Measurements from ENCODE around the gene LCMT1. TPM values are rescaled to one million over a fixed set of nuclear protein-coding genes. Genes with fewer than 3 reads are reported as not detected.

The LCMT1 gene
- total RNA-seq, 1 experiment from 2014 or later: 86.3 TPM

DNA sequence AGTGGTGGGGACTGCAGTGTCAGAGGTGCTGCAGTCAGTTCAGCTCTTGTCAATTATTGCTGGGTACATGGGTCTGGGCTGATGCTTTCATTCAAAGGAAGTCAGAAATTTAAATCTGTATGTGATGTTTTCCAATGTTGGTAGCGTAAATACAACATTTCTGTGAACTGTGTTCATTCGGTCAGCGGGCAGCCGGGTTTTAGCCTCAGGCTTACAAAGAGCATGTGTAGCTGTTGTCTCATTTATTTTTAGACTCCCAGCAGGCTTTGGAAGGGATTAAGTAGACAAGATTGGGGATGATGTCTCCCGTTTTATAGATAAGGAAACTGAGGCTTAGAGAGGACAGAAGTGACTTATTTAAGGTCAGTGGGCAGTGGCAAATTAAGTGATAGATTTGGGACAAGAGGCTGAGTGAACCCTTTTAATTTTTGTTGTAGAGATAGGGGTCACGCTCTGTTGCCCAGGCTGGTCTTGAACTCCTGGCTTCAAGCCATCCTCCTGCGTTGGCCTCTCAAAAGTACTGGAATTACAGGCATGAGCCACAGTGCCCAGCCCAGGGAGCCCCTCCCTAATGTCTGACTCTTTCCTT lies 113.3 kb downstream of the LCMT1 start:
- CTCF ChIA-PET: interaction anchor here (0.6 to 2.5 kb wide), 48 partner anchors 9 to 1957 kb away, joined by 3 to 31 read pairs (median 4); partner anchors contain the start of genes AQP8, ARHGAP17 and LCMT1

More for the DNA sequence above, 113.3 kb downstream of the LCMT1 start:
- POLR2A ChIA-PET: no interaction called here
- no peaks in the 10 kb centered on the region for H3K9me3 Mint-ChIP-seq
- H3K27me3 Mint-ChIP-seq (ENCODE audit: low read depth): no peaks in the 10 kb centered on the region
- no peaks in the 10 kb centered on the region for H3K36me3 Mint-ChIP-seq
- no peak for TF ChIP-seq NR2C2 (CRISPR knock-in tag; IDR thresholded peaks at IDR 0.05)
- TF ChIP-seq, protein P1, sequence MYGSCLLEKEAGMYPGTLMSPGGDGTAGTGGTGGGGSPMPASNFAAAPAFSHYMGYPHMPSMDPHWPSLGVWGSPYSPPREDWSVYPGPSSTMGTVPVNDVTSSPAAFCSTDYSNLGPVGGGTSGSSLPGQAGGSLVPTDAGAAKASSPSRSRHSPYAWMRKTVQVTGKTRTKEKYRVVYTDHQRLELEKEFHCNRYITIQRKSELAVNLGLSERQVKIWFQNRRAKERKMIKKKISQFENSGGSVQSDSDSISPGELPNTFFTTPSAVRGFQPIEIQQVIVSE (CRISPR knock-in tag; IDR thresholded peaks at IDR 0.05; ENCODE audit: borderline replicate concordance): no peak
- TF ChIP-seq, protein P2, sequence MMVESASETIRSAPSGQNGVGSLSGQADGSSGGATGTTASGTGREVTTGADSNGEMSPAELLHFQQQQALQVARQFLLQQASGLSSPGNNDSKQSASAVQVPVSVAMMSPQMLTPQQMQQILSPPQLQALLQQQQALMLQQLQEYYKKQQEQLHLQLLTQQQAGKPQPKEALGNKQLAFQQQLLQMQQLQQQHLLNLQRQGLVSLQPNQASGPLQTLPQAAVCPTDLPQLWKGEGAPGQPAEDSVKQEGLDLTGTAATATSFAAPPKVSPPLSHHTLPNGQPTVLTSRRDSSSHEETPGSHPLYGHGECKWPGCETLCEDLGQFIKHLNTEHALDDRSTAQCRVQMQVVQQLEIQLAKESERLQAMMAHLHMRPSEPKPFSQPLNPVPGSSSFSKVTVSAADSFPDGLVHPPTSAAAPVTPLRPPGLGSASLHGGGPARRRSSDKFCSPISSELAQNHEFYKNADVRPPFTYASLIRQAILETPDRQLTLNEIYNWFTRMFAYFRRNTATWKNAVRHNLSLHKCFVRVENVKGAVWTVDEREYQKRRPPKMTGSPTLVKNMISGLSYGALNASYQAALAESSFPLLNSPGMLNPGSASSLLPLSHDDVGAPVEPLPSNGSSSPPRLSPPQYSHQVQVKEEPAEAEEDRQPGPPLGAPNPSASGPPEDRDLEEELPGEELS (CRISPR knock-in tag; IDR thresholded peaks at IDR 0.05): no peak
- TF ChIP-seq, protein P3, sequence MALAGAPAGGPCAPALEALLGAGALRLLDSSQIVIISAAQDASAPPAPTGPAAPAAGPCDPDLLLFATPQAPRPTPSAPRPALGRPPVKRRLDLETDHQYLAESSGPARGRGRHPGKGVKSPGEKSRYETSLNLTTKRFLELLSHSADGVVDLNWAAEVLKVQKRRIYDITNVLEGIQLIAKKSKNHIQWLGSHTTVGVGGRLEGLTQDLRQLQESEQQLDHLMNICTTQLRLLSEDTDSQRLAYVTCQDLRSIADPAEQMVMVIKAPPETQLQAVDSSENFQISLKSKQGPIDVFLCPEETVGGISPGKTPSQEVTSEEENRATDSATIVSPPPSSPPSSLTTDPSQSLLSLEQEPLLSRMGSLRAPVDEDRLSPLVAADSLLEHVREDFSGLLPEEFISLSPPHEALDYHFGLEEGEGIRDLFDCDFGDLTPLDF (CRISPR knock-in tag; IDR thresholded peaks at IDR 0.05): no peak
- TF ChIP-seq, protein P4, sequence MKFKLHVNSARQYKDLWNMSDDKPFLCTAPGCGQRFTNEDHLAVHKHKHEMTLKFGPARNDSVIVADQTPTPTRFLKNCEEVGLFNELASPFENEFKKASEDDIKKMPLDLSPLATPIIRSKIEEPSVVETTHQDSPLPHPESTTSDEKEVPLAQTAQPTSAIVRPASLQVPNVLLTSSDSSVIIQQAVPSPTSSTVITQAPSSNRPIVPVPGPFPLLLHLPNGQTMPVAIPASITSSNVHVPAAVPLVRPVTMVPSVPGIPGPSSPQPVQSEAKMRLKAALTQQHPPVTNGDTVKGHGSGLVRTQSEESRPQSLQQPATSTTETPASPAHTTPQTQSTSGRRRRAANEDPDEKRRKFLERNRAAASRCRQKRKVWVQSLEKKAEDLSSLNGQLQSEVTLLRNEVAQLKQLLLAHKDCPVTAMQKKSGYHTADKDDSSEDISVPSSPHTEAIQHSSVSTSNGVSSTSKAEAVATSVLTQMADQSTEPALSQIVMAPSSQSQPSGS (CRISPR knock-in tag; IDR thresholded peaks at IDR 0.05; ENCODE audit: borderline replicate concordance, low read depth): no peak
- no peak for TF ChIP-seq HMGXB4 (CRISPR knock-in tag; IDR thresholded peaks at IDR 0.05)
- TF ChIP-seq, protein P5, sequence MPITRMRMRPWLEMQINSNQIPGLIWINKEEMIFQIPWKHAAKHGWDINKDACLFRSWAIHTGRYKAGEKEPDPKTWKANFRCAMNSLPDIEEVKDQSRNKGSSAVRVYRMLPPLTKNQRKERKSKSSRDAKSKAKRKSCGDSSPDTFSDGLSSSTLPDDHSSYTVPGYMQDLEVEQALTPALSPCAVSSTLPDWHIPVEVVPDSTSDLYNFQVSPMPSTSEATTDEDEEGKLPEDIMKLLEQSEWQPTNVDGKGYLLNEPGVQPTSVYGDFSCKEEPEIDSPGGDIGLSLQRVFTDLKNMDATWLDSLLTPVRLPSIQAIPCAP (CRISPR knock-in tag; IDR thresholded peaks at IDR 0.05): no peak
- TF ChIP-seq, protein P6, sequence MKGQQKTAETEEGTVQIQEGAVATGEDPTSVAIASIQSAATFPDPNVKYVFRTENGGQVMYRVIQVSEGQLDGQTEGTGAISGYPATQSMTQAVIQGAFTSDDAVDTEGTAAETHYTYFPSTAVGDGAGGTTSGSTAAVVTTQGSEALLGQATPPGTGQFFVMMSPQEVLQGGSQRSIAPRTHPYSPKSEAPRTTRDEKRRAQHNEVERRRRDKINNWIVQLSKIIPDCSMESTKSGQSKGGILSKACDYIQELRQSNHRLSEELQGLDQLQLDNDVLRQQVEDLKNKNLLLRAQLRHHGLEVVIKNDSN (CRISPR knock-in tag; IDR thresholded peaks at IDR 0.05): no peak
- no peak for TF ChIP-seq CBFB (CRISPR knock-in tag; IDR thresholded peaks at IDR 0.05; ENCODE audit: low read depth)
- TF ChIP-seq, protein P7, sequence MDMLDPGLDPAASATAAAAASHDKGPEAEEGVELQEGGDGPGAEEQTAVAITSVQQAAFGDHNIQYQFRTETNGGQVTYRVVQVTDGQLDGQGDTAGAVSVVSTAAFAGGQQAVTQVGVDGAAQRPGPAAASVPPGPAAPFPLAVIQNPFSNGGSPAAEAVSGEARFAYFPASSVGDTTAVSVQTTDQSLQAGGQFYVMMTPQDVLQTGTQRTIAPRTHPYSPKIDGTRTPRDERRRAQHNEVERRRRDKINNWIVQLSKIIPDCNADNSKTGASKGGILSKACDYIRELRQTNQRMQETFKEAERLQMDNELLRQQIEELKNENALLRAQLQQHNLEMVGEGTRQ (CRISPR knock-in tag; IDR thresholded peaks at IDR 0.05): no peak
- TF ChIP-seq ZNF121 (CRISPR knock-in tag; IDR thresholded peaks at IDR 0.05): no peak
- TF ChIP-seq, protein P8, sequence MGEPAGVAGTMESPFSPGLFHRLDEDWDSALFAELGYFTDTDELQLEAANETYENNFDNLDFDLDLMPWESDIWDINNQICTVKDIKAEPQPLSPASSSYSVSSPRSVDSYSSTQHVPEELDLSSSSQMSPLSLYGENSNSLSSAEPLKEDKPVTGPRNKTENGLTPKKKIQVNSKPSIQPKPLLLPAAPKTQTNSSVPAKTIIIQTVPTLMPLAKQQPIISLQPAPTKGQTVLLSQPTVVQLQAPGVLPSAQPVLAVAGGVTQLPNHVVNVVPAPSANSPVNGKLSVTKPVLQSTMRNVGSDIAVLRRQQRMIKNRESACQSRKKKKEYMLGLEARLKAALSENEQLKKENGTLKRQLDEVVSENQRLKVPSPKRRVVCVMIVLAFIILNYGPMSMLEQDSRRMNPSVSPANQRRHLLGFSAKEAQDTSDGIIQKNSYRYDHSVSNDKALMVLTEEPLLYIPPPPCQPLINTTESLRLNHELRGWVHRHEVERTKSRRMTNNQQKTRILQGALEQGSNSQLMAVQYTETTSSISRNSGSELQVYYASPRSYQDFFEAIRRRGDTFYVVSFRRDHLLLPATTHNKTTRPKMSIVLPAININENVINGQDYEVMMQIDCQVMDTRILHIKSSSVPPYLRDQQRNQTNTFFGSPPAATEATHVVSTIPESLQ (CRISPR knock-in tag; IDR thresholded peaks at IDR 0.05): no peak
- no peak for TF ChIP-seq ZNF532 (CRISPR knock-in tag; IDR thresholded peaks at IDR 0.05; ENCODE audit: borderline replicate concordance)
- TF ChIP-seq NR3C1 (CRISPR knock-in tag; conservative IDR thresholded peaks at IDR 0.05; ENCODE audit: low read depth): no peak
- no peak for TF ChIP-seq ETV6 (CRISPR knock-in tag; IDR thresholded peaks at IDR 0.05)
- no peak for TF ChIP-seq MLX (CRISPR knock-in tag; IDR thresholded peaks at IDR 0.05)
- TF ChIP-seq ZNF232 (CRISPR knock-in tag; IDR thresholded peaks at IDR 0.05): no peak
- no peak for TF ChIP-seq KAT7 (CRISPR knock-in tag; IDR thresholded peaks at IDR 0.05; ENCODE audit: borderline replicate concordance)
- ATAC-seq (no peak), DNase-seq (ENCODE audit: low spot score) (no peak)
- no peak overlapping the region for H3K27ac Mint-ChIP-seq
- no peak overlapping the region for H3K4me3 Mint-ChIP-seq
- peaks cover 5% of the 10 kb centered on the region for H3K4me1 Mint-ChIP-seq
